SU-DHL-6 (cell line): ENCODE measurements around the gene PRKN.

Experiments used
- CTCF ChIP-seq: fragments of 200-600 bp; sonication (generic); IDR thresholded peaks from one replicate; pipeline ENCODE4 v1.5.1; 2017; ENCODE audit warnings: antibody characterized with exemption, mild to moderate bottlenecking, low read length, moderate library complexity; ENCODE audit not compliant: insufficient read depth, poor library complexity, severe bottlenecking
- EZH2phosphoT487 ChIP-seq: fragments of 200-600 bp; sonication (generic), shearing (Covaris generic); conservative IDR thresholded peaks from 2 replicates; pipeline ENCODE4 v1.6.1; 2018; ENCODE audit warnings: mild to moderate bottlenecking, antibody characterized with exemption, low read length, moderate library complexity, mixed read lengths

GRCh38 chr6:161951126-161951525 lies 776.4 kb downstream of the PRKN start:
- TF ChIP-seq CTCF = no peak
- no peak for TF ChIP-seq EZH2phosphoT487
